Fibroblast of villous mesenchyme (primary cell): Measurements from ENCODE around the gene ZFYVE21. TPM values are rescaled to one million over a fixed set of nuclear protein-coding genes. Genes with fewer than 3 reads are reported as not detected.
A peak's percentile ranks its signal among the peaks of the same experiment; 100 is the strongest.

Experiments used
- DNase-seq: peaks from one replicate; pipeline ENCODE4 v3.0.0-alpha.2; 2010; ENCODE audit warnings: low read depth
- H3K4me3 ChIP-seq: 2 replicates; pipeline ENCODE4 v1.5.1; 2011; ENCODE audit warnings: low read depth, mild to moderate bottlenecking, low read length
- total RNA-seq: library from RNA; depleted of rRNA; stranded (reverse); fragments of >200 nt; gene quantifications from 2 replicates; pipeline ENCODE4 v1.2.3, GENCODE V29; 2012
- TF ChIP-seq, protein P1 (sequence below): IDR thresholded peaks from 2 replicates; pipeline ENCODE4 v1.5.1; 2012; ENCODE audit warnings: low read depth, mild to moderate bottlenecking, low read length; ENCODE audit not compliant: insufficient read depth

The ZFYVE21 gene
- total RNA-seq, 1 donor = 53.5 TPM

DNA sequence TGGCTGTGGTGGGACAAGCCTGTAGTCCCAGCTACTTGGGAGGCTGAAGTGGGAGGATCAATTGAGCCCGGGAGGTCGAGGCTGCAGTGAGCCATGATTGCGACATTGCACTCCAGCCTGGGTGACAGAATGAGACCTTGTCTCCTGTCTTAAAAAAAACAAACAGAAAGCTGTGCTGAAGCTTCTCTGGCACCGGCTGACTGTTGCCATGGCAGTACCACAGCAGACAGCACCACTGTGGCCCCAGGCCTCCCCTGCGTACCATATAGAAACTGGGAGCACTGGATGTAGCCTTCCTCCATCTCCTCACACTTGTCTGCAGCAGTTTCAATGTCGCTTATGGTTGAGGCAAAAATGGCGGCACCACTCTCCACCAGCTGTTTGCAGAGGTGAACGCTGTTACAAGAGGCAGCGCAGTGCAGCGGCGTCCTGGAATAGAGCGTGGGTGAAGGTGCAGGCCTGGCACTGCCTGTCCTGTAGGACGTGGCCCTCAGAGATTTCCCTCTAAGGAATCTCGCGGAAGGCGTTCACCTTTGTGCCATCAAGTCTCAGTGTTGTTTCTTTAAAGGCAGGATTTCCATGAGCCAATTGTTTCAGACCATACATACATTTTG lies 21.9 kb downstream of the ZFYVE21 start:
- no peak for DNase-seq
- no peak overlapping the region for H3K4me3 ChIP-seq
- TF ChIP-seq, protein P1, sequence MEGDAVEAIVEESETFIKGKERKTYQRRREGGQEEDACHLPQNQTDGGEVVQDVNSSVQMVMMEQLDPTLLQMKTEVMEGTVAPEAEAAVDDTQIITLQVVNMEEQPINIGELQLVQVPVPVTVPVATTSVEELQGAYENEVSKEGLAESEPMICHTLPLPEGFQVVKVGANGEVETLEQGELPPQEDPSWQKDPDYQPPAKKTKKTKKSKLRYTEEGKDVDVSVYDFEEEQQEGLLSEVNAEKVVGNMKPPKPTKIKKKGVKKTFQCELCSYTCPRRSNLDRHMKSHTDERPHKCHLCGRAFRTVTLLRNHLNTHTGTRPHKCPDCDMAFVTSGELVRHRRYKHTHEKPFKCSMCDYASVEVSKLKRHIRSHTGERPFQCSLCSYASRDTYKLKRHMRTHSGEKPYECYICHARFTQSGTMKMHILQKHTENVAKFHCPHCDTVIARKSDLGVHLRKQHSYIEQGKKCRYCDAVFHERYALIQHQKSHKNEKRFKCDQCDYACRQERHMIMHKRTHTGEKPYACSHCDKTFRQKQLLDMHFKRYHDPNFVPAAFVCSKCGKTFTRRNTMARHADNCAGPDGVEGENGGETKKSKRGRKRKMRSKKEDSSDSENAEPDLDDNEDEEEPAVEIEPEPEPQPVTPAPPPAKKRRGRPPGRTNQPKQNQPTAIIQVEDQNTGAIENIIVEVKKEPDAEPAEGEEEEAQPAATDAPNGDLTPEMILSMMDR = no peak

DNA sequence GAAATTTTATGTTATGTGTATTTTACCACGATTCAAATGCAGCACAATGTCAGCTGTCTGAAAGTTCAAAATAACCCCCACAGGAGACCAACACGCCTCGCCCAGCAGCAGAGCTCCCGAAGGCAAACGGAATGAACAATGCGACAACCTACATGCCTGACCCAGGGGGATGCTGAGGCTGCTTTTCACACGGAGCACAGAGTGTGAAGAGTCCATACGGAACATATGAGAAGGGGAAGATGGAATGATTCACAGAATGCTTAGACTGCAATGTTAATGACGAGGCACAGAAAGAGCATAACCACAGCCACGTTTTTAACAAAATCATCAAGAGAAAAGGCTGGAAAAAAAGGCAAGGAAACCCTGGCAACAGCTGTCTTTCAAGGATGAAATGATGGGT lies 22.6 kb downstream of the ZFYVE21 start:
- TF ChIP-seq, protein P1 = no peak
- DNase-seq = no peak
- H3K4me3 ChIP-seq = no peak overlapping the region

DNA sequence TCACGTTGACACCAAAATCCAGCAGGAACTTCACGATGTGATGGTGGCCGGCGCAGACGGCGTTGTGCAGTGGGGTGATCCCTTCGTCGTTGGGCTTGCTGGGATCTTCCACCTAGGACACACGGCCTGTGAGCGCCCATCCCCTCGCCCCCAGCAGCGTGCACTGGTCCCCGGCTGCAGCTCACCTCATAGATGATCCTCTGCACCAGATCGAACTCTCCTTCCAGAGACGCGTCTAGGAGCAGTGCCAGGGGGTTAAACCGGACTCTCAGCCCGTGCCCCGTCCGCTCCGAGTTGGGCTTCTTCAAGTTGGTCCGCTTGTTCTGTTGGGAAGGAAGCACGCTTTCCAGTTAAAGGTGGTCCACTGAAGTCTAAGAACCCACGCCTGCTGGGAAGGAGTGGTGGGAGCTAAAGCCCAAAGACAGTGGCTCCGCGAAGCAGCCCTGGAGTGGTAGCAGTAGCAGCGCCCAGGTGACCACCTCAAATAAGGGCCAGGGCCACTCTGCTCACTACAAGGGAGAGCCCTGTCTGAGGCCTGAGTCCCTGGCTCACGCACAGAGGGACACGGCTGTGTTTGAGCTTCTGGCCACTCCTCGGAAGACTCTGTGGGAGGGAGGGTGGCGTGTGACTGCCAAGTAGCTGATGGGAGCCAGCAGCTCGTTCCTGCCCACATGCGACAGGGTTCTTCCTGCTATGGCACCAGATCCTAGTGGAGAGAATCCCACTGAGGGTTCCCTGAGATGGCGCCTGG lies 23.3 kb downstream of the ZFYVE21 start:
- TF ChIP-seq, protein P1 = no peak
- no peak overlapping the region for H3K4me3 ChIP-seq
- DNase-seq = no peak

DNA sequence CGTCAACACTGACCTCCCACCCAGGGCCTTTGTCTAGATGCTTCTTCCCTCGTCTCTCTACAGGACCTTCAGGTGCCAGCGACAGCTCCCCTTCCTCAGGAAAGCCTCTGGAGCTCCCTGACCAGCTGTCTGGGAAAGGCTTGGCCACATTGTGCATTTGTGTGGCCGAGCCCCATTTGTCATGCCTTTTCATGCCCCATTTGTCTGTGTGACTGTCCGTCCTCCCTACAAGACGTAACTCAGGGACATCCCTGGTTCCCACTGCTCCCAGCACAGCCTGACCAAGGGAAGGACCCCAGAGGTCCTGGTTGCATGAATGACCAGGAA lies 23.8 kb downstream of the ZFYVE21 start:
- H3K4me3 ChIP-seq = no peak overlapping the region
- TF ChIP-seq, protein P1 = no peak
- DNase-seq = no peak

DNA sequence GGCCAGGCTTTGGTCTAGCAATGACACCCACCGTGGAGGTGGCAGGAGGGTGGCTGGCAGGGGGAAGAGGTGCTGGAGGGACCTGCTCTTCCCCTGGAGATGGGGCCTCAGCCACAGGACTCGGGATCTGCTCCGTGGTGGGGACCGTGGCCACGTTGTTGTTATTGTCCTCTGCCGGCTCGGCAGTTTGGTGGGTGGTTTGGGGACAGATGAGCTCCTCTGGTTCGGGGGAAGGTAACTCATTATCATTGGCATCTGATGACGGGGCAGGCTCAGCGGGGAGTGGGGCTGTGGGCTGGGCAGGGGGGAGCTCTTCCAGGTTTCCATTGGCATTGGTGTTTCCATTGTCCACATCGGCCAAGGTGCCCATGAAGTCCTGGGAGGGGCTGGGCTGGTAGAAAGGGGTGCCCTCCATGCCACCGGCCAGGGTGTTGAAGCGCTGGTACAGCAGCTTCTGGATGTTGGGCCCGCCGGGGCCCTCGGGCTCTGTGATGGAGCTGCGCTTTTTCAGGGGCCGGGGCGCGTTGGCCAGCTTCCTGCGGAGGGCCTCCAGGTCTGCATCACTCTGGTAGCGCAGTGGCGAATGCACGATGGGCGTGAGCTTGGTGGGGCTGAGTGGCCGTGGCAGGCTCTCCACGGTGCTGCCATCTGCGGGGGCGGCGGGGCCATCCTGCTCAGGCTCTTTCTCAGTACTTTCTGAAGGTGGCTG lies 24.3 kb downstream of the ZFYVE21 start:
- no peak for DNase-seq
- H3K4me3 ChIP-seq = no peak overlapping the region
- TF ChIP-seq, protein P1 = no peak

DNA sequence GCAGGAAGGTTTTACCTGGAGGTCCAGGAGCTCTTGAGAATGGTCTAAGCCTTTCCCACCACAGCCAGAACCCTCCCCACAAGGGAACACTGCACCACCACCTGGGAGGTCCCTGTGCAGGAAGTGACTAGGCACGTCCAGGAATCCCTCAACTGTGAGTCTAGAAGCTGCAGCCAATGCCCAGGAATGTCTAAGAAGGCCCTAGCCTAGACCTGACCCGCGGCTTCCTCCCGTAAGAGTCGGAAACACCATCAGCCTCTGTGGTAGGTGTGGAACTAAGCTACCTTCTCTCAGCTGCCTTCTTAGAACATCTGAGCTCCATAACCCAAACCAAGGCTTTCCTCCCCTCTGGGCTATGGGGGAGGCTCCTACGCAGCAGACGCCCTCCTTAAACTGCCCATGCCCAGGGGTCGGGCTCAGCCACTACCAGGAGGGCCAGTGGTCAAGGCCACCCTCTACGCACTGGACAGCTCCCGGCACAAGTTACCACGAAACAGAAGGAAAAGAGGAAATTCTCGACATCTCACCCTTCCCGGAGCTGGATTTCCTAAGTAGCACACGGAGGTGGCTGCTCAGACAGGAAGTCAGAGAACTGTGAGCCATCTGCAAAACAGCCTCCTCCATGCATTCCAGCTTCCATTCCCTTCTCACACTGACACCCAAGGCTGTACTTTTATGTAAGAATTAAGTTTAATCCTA lies 25.5 kb downstream of the ZFYVE21 start:
- TF ChIP-seq, protein P1 = no peak
- DNase-seq = peak; percentile 58
- no peak overlapping the region for H3K4me3 ChIP-seq
